ENCODE results near the gene FOXR1. TPM values are rescaled to one million over a fixed set of nuclear protein-coding genes. Genes with fewer than 3 reads are reported as not detected.

The FOXR1 gene
- total RNA-seq, 4 donors from 2014 or later, result not detected

DNA sequence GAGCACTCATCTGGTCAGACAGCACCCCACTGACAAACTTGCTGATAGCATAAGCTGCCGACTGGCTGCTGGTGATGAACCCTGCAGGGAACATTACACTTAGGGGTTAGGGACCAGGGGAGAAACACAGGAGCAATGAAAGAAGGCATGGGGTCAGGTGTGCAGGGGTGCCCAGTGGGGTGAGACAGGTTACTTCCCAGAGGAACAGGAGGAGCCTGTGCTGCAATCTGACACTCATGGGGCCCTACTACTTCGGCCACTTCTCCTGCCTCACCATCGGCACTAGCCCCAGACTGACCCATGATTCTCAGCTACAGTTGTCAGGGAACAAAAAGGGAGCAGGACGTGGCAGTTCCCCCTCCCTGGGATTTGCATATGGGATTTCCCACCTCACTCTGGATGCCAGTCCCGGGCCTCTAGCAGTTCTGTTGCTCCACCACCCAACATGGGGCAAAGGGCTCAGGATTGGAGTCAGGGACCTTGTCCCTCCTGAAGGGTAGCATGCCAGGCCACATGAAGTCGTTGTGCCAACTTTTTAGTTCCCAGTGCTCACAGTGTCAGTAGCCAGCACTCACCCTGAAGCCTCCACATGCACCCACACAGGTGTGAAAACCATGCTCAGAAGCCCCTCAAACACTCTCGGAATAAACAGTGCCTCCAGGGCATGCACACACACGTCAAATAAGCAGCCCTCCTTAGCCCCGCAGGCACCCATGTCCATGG lies 56.9 kb downstream of the FOXR1 start:
- TF ChIP-seq CTCF (IDR thresholded peaks at IDR 0.05), result no peak
- DNase-seq (ENCODE audit: low spot score) (no peak), ATAC-seq (ENCODE audit: low FRiP score) (no peak)

- no peak for TF ChIP-seq CTCF (IDR thresholded peaks at IDR 0.05)
- DNase-seq (ENCODE audit: low spot score) (no peak), ATAC-seq (ENCODE audit: low FRiP score) (no peak)
These were observed 57.4 kb downstream of the FOXR1 start for GRCh38 chr11:119029069-119029339.

- no peak for ATAC-seq (ENCODE audit: low FRiP score)
- no peak for DNase-seq (ENCODE audit: low spot score)
- no peak for TF ChIP-seq CTCF (IDR thresholded peaks at IDR 0.05)
These were observed 57.9 kb downstream of the FOXR1 start for GRCh38 chr11:119029340-119030028.

- no peak for DNase-seq (ENCODE audit: low spot score)
- ATAC-seq (ENCODE audit: low FRiP score), result no peak
- no peak for TF ChIP-seq CTCF (IDR thresholded peaks at IDR 0.05)
These were observed 58.4 kb downstream of the FOXR1 start for GRCh38 chr11:119030029-119030328.

DNA sequence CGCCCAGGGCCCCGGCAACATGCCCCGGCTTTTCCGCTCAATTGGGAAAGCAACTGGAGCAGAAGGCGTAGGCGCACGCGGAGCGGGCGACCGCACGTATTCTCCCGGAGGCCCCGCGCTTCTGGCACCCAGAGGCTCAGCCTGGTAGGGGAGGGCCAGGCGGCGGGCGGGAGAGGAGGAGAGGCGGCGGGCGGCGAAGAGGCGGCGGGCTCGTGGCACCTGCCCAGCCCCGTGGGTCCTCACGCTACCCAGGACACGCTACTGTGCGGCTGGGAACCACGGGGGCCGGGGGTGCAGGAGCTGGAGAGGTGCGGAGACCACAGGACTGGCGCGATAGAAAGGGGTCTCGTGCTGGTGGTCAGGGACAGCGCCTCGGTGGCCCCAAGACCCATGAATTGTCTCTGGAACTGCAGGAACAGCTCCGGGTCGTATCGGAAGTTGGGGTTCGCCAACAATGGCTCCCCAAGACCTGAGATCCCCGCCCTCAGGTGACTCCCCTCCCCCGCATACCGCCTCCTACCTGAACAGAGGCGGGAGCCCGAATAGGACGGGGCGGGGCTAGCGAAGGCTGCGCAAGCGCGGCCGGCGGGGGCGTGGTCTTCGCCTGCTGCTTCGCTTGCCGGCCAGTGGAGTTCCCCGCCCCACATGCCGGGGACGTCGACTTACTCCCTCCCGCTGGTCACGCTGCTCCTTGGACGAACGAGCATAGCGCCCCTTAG lies 58.9 kb downstream of the FOXR1 start, which contains the start of gene SLC37A4:
SLC37A4 (minus strand) TSS at position 549 of the 719 bp plus-strand sequence.
- ATAC-seq (ENCODE audit: low FRiP score) (peak; percentile 98), DNase-seq (ENCODE audit: low spot score) (peak; percentile 84)
- TF ChIP-seq CTCF (IDR thresholded peaks at IDR 0.05), result no peak

Small RNA genes within 50 kb of the gene (small RNA-seq; reads per million reads assigned to genes)
- gene AP003392.2 (not detected), gene RF00017 (not detected), gene RF00019 (not detected), gene RN7SL688P (not detected)

Other genes with a start within 250 kb of the FOXR1 start
- 100 to 1,000 TPM in 3 of 4 donors, 10 to 100 TPM in 1; 84.5 to 129 (median 108) TPM for gene DDX6, start 180.6 kb upstream of the FOXR1 start, total RNA-seq
- under 1 TPM in 2 of 4 donors, not detected in 2; 0.09 to 0.12 TPM for gene CXCR5, start 87.9 kb upstream of the FOXR1 start, total RNA-seq
- gene BCL9L, start 45.8 kb upstream of the FOXR1 start, total RNA-seq, result 10 to 100 TPM; 13.5 to 24.0 (median 17.3) TPM
- not detected for gene UPK2, start 15.5 kb upstream of the FOXR1 start, total RNA-seq
- 10 to 100 TPM; 36.9 to 66.9 (median 50.9) TPM for gene CENATAC, start 26.4 kb downstream of the FOXR1 start, total RNA-seq
- 1,000 to 10,000 TPM; 1,426 to 2,619 (median 2,025) TPM for gene RPS25, start 46.6 kb downstream of the FOXR1 start, total RNA-seq
- gene TRAPPC4, start 47.0 kb downstream of the FOXR1 start, total RNA-seq, result 10 to 100 TPM; 43.2 to 61.7 (median 51.4) TPM
- 10 to 100 TPM; 11.6 to 18.4 (median 14.0) TPM for gene SLC37A4, start 59.1 kb downstream of the FOXR1 start, total RNA-seq
- gene HYOU1, start 85.4 kb downstream of the FOXR1 start, total RNA-seq, result 10 to 100 TPM; 43.5 to 94.4 (median 63.7) TPM
- gene VPS11, start 96.1 kb downstream of the FOXR1 start, total RNA-seq, result 10 to 100 TPM; 31.5 to 39.2 (median 32.7) TPM
- 10 to 100 TPM in 1 of 4 donors, 1 to 10 TPM in 3; 7.2 to 11.7 (median 8.5) TPM for gene HMBS, start 113.1 kb downstream of the FOXR1 start, total RNA-seq
- 10 to 100 TPM; 23.0 to 34.0 (median 28.5) TPM for gene DPAGT1, start 130.1 kb downstream of the FOXR1 start, total RNA-seq
- gene C2CD2L, start 135.6 kb downstream of the FOXR1 start, total RNA-seq, result 10 to 100 TPM in 1 of 4 donors, 1 to 10 TPM in 3; 8.2 to 10.7 (median 9.0) TPM
- gene HINFP, start 149.8 kb downstream of the FOXR1 start, total RNA-seq, result 10 to 100 TPM; 10.2 to 31.0 (median 24.4) TPM
- under 1 TPM in 2 of 4 donors, not detected in 2; 0.09 to 0.32 TPM for gene ABCG4, start 177.3 kb downstream of the FOXR1 start, total RNA-seq
- gene NLRX1, start 197.0 kb downstream of the FOXR1 start, total RNA-seq, result 10 to 100 TPM in 3 of 4 donors, 1 to 10 TPM in 1; 7.9 to 26.0 (median 14.7) TPM
- gene NHERF4, start 213.7 kb downstream of the FOXR1 start, total RNA-seq, result 10 to 100 TPM in 1 of 4 donors, 1 to 10 TPM in 2, not detected in 1; 1.3 to 11.7 (median 1.4) TPM
- gene CBL, start 234.6 kb downstream of the FOXR1 start, total RNA-seq, result 10 to 100 TPM; 12.9 to 26.6 (median 20.9) TPM